HepG2 (cell line): Measurements from ENCODE around the gene PRKAR1A. TPM values are rescaled to one million over a fixed set of nuclear protein-coding genes. Genes with fewer than 3 reads are reported as not detected.

Experiments used
- ELF3 ChIP-seq: IDR thresholded peaks from 2 replicates; pipeline ENCODE4 v1.6.1; 2016; ENCODE audit warnings: missing genetic modification reagents, missing compliant biosample characterization
- EP300 ChIP-seq, 3 experiments: sonication (generic) in 1 of 3; formaldehyde crosslinking in 1 of 3; IDR thresholded peaks; 2 replicates each; pipeline versions ENCODE4 v1.5.1 to v1.6.1; 2011 to 2020; ENCODE audit warnings: low read depth in 2 of 3, low read length in 2 of 3, borderline replicate concordance in 1 of 3, improper control_type of control experiment in 1 of 3, mild to moderate bottlenecking in 1 of 3, missing genetic modification reagents in 1 of 3, moderate library complexity in 1 of 3
- HNF4G ChIP-seq, 2 experiments: sonication (generic) in 1 of 2; formaldehyde crosslinking in 1 of 2; IDR thresholded peaks; 2 replicates each; pipeline versions ENCODE4 v1.4.0 to v1.6.1; 2011 to 2020; ENCODE audit warnings: borderline replicate concordance in 2 of 2, low read depth in 2 of 2, mild to moderate bottlenecking in 2 of 2, low read length in 1 of 2, missing genetic modification reagents in 1 of 2, moderate library complexity in 1 of 2
- IKZF1 ChIP-seq: fragments of 450-650 bp; IDR thresholded peaks from 2 replicates; pipeline ENCODE4 v1.7.1; 2016
- KMT2A ChIP-seq: sonication (generic); formaldehyde crosslinking; IDR thresholded peaks from 2 replicates; pipeline ENCODE4 v1.4.0; 2020; ENCODE audit warnings: missing genetic modification reagents
- MLLT10 ChIP-seq: sonication (generic); formaldehyde crosslinking; IDR thresholded peaks from 2 replicates; pipeline ENCODE4 v1.4.0; 2020; ENCODE audit warnings: missing genetic modification reagents
- MYNN ChIP-seq: sonication (generic); formaldehyde crosslinking; IDR thresholded peaks from 2 replicates; pipeline ENCODE4 v1.4.0; 2020; ENCODE audit warnings: mild to moderate bottlenecking, low read depth, missing genetic modification reagents
- NFIB ChIP-seq: sonication (generic); formaldehyde crosslinking; IDR thresholded peaks from 2 replicates; pipeline ENCODE4 v1.9.0; 2021; ENCODE audit warnings: missing genetic modification reagents, mild to moderate bottlenecking, borderline replicate concordance
- PHB2 ChIP-seq: fragments of 450-650 bp; IDR thresholded peaks from 2 replicates; pipeline ENCODE4 v1.6.1; 2018; ENCODE audit not compliant: partially characterized antibody
- RFXAP ChIP-seq: sonication (generic); formaldehyde crosslinking; IDR thresholded peaks from 2 replicates; pipeline ENCODE4 v1.4.0; 2020; ENCODE audit warnings: missing genetic modification reagents, borderline replicate concordance
- RORA ChIP-seq: sonication (generic); formaldehyde crosslinking; IDR thresholded peaks from 2 replicates; pipeline ENCODE4 v1.5.0; 2020; ENCODE audit warnings: mild to moderate bottlenecking, missing genetic modification reagents, moderate library complexity
- SMARCE1 ChIP-seq: fragments of 450-650 bp; IDR thresholded peaks from 2 replicates; pipeline ENCODE4 v1.6.1; 2017; ENCODE audit warnings: borderline replicate concordance
- SRY ChIP-seq: sonication (generic); formaldehyde crosslinking; IDR thresholded peaks from 2 replicates; pipeline ENCODE4 v1.8.0; 2022; ENCODE audit warnings: mild to moderate bottlenecking, missing genetic modification reagents
- ZBTB21 ChIP-seq: sonication (generic); formaldehyde crosslinking; IDR thresholded peaks from 2 replicates; pipeline ENCODE4 v1.4.0; 2020; ENCODE audit warnings: missing genetic modification reagents
- ZMYM4 ChIP-seq: sonication (generic); formaldehyde crosslinking; IDR thresholded peaks from 2 replicates; pipeline ENCODE4 v1.8.1; 2023; ENCODE audit warnings: mild to moderate bottlenecking, missing genetic modification reagents
- ZNF251 ChIP-seq: sonication (generic); formaldehyde crosslinking; IDR thresholded peaks from 2 replicates; pipeline ENCODE4 v1.9.0; 2021; ENCODE audit warnings: mild to moderate bottlenecking, missing genetic modification reagents
- ZNF431 ChIP-seq: sonication (generic); formaldehyde crosslinking; IDR thresholded peaks from 2 replicates; pipeline ENCODE4 v1.9.0; 2022; ENCODE audit warnings: missing genetic modification reagents, low read depth, mild to moderate bottlenecking, borderline replicate concordance
- ZNF432 ChIP-seq: sonication (generic); formaldehyde crosslinking; IDR thresholded peaks from 2 replicates; pipeline ENCODE4 v1.5.0; 2020; ENCODE audit warnings: missing genetic modification reagents, mild to moderate bottlenecking, borderline replicate concordance
- ZNF484 ChIP-seq: sonication (generic); formaldehyde crosslinking; IDR thresholded peaks from 2 replicates; pipeline ENCODE4 v1.5.1; 2020; ENCODE audit warnings: mild to moderate bottlenecking, low read depth, missing genetic modification reagents, borderline replicate concordance
- ZNF709 ChIP-seq: sonication (generic); formaldehyde crosslinking; IDR thresholded peaks from 2 replicates; pipeline ENCODE4 v1.5.0; 2020; ENCODE audit warnings: mild to moderate bottlenecking, missing genetic modification reagents
- ZNF749 ChIP-seq: sonication (generic); formaldehyde crosslinking; IDR thresholded peaks from 2 replicates; pipeline ENCODE4 v1.8.0; 2022; ENCODE audit warnings: mild to moderate bottlenecking, missing genetic modification reagents, moderate library complexity, borderline replicate concordance
- ZNF773 ChIP-seq: sonication (generic); formaldehyde crosslinking; IDR thresholded peaks from 2 replicates; pipeline ENCODE4 v1.4.0; 2020; ENCODE audit warnings: missing genetic modification reagents, borderline replicate concordance
- polyA plus RNA-seq, 8 experiments: library from polyadenylated mRNA; depleted of rRNA in 3 of 8; stranded (reverse) in 7 of 8; unstranded in 1 of 8; fragments of >200 nt; fragmentation: Illumina TruSeq in 4 of 8; extraction: Trizol in 4 of 8; gene quantifications; 2 replicates each; pipeline versions ENCODE4 v1.2.1 to v1.2.3, GENCODE V29; 2011 to 2016; ENCODE audit warnings: low read depth in 4 of 8, missing spikeins in 1 of 8, mixed read lengths in 1 of 8; ENCODE audit not compliant: insufficient read depth in 1 of 8
- total RNA-seq, 5 experiments: library from RNA; depleted of rRNA; stranded (reverse); fragments of >200 nt; fragmentation: Illumina TruSeq; extraction: Trizol; gene quantifications; 2 replicates each; pipeline ENCODE4 v1.2.3, GENCODE V29; 2016; ENCODE audit warnings: low read depth in 1 of 5
- TF ChIP-seq, protein P1 (sequence below): sonication (generic); formaldehyde crosslinking; IDR thresholded peaks from 2 replicates; pipeline ENCODE4 v1.4.0; 2020; ENCODE audit warnings: mild to moderate bottlenecking, missing genetic modification reagents
- TF ChIP-seq, protein P2 (sequence below): sonication (generic); formaldehyde crosslinking; IDR thresholded peaks from 2 replicates; pipeline ENCODE4 v1.8.1; 2023; ENCODE audit warnings: missing genetic modification reagents, inconsistent platforms, borderline replicate concordance
- TF ChIP-seq, protein P3 (sequence below): sonication (generic); formaldehyde crosslinking; IDR thresholded peaks from 2 replicates; pipeline ENCODE4 v1.8.0; 2022; ENCODE audit warnings: mild to moderate bottlenecking, missing genetic modification reagents
- TF ChIP-seq, protein P4 (sequence below): IDR thresholded peaks from 2 replicates; pipeline ENCODE4 v1.6.1; 2016

The PRKAR1A gene
- total and polyA plus RNA-seq, 2 of the 13 experiments (the other 11 are each of a cell fraction or from before 2014, with no cell fraction given): 265 to 266 TPM

DNA sequence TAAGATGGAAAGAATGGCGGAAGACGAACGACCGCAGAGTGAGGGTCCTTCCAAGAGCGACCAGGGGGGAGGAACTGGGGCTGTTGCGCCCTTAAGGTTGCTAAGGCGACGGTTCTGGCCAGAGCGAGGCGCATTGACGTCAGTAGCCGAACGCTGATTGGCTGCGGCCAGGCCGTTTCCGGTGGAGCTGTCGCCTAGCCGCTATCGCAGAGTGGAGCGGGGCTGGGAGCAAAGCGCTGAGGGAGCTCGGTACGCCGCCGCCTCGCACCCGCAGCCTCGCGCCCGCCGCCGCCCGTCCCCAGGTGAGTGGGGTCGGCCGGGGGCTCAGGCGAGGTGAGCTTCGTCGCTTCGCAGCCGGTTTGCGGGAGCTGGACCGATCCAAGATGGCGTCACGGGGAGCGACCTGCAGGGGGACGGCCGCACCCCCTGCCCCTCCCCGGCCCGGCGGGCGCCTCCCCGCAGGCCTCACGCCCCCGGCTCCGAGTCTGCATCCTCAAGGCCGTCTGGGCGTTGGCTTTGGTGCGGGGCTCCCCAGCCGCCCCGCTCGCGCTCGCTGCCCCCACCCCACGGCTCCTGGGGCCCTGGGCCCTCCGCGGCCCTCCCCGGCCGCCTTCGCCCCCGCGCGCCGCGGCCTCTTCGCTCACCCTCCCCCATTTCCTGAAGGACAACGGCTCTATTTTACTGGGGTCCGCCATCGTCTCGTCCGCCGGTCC, at the start of gene PRKAR1A (continued):
- 0 out of 2 replicates have a peak, but pooled peaks have one; percentile 9 for TF ChIP-seq ZNF709 (CRISPR knock-in tag)
- no peak for TF ChIP-seq PHB2
- no peak for TF ChIP-seq NFIB (CRISPR knock-in tag)
- TF ChIP-seq KMT2A (CRISPR knock-in tag): peak; percentile 72; the same call in 1 of the 2 replicates
- no peak for TF ChIP-seq SRY (CRISPR knock-in tag)
- peak; percentile 63; the same call in 1 of the 2 replicates for TF ChIP-seq ZNF773 (CRISPR knock-in tag)
- TF ChIP-seq ZNF432 (CRISPR knock-in tag): no peak
- TF ChIP-seq, protein P1, sequence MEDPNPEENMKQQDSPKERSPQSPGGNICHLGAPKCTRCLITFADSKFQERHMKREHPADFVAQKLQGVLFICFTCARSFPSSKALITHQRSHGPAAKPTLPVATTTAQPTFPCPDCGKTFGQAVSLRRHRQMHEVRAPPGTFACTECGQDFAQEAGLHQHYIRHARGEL: no peak
- TF ChIP-seq ZMYM4 (CRISPR knock-in tag): peak; percentile 68
- no peak for TF ChIP-seq ZBTB21 (CRISPR knock-in tag)
- TF ChIP-seq RFXAP (CRISPR knock-in tag): peak; percentile 95
- no peak for TF ChIP-seq IKZF1
- TF ChIP-seq, protein P2, sequence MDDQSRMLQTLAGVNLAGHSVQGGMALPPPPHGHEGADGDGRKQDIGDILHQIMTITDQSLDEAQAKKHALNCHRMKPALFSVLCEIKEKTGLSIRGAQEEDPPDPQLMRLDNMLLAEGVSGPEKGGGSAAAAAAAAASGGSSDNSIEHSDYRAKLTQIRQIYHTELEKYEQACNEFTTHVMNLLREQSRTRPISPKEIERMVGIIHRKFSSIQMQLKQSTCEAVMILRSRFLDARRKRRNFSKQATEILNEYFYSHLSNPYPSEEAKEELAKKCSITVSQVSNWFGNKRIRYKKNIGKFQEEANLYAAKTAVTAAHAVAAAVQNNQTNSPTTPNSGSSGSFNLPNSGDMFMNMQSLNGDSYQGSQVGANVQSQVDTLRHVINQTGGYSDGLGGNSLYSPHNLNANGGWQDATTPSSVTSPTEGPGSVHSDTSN: no peak
- 0 out of 2 replicates have a peak, but pooled peaks have one; percentile 55 for TF ChIP-seq ZNF749
- TF ChIP-seq ZNF251 (CRISPR knock-in tag): no peak
- TF ChIP-seq ZNF484: no peak
- TF ChIP-seq, protein P3, sequence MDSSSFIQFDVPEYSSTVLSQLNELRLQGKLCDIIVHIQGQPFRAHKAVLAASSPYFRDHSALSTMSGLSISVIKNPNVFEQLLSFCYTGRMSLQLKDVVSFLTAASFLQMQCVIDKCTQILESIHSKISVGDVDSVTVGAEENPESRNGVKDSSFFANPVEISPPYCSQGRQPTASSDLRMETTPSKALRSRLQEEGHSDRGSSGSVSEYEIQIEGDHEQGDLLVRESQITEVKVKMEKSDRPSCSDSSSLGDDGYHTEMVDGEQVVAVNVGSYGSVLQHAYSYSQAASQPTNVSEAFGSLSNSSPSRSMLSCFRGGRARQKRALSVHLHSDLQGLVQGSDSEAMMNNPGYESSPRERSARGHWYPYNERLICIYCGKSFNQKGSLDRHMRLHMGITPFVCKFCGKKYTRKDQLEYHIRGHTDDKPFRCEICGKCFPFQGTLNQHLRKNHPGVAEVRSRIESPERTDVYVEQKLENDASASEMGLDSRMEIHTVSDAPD (CRISPR knock-in tag): no peak
- no peak for TF ChIP-seq MLLT10
- TF ChIP-seq, protein P4, sequence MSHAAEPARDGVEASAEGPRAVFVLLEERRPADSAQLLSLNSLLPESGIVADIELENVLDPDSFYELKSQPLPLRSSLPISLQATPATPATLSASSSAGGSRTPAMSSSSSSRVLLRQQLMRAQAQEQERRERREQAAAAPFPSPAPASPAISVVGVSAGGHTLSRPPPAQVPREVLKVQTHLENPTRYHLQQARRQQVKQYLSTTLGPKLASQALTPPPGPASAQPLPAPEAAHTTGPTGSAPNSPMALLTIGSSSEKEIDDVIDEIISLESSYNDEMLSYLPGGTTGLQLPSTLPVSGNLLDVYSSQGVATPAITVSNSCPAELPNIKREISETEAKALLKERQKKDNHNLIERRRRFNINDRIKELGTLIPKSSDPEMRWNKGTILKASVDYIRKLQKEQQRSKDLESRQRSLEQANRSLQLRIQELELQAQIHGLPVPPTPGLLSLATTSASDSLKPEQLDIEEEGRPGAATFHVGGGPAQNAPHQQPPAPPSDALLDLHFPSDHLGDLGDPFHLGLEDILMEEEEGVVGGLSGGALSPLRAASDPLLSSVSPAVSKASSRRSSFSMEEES (CRISPR knock-in tag): 0 out of 2 replicates have a peak, but pooled peaks have one; percentile 7
- TF ChIP-seq RORA (CRISPR knock-in tag): no peak
- TF ChIP-seq ELF3 (CRISPR knock-in tag): peak; percentile 35
- 0 out of 4 replicates have a peak, but pooled peaks of 1 of the 2 experiments have one; percentile 19 for TF ChIP-seq EP300 (IDR thresholded peaks at IDR 0.05; ENCODE audit: low read depth in 2 of 2, low read length in 2 of 2)
- no peak for TF ChIP-seq EP300 (CRISPR knock-in tag; IDR thresholded peaks at IDR 0.05; ENCODE audit: borderline replicate concordance)
- TF ChIP-seq HNF4G (IDR thresholded peaks at IDR 0.05; ENCODE audit: borderline replicate concordance, low read depth, low read length): peak; percentile 27; the same call in 1 of the 2 replicates
- no peak for TF ChIP-seq HNF4G (CRISPR knock-in tag; IDR thresholded peaks at IDR 0.05; ENCODE audit: borderline replicate concordance, low read depth)
- no peak for TF ChIP-seq MYNN
- TF ChIP-seq ZNF431 (CRISPR knock-in tag): 0 out of 2 replicates have a peak, but pooled peaks have one; percentile 89
- TF ChIP-seq SMARCE1: no peak
